Muscle layer of colon (tissue), 2 donors: ENCODE data around the gene IMPDH1.

Experiments used
- H3K27ac ChIP-seq: one replicate; pipeline ENCODE4 v1.7.0; 2013; ENCODE audit warnings: low read depth, mild to moderate bottlenecking, low read length, moderate library complexity
- H3K27me3 ChIP-seq, 2 donors: one replicate each; pipeline ENCODE4 v1.7.0; 2013; ENCODE audit warnings: low read length in 2 of 2, mild to moderate bottlenecking in 2 of 2; ENCODE audit not compliant: insufficient read depth in 2 of 2, control insufficient read depth in 1 of 2
- H3K36me3 ChIP-seq: one replicate; pipeline ENCODE4 v1.7.0; 2013; ENCODE audit warnings: mild to moderate bottlenecking, low read length; ENCODE audit not compliant: insufficient read depth
- H3K4me1 ChIP-seq: one replicate; pipeline ENCODE4 v1.7.0; 2013; ENCODE audit warnings: mild to moderate bottlenecking, low read length; ENCODE audit not compliant: insufficient read depth
- H3K4me3 ChIP-seq, 2 donors: one replicate each; pipeline ENCODE4 v1.7.0; 2013; ENCODE audit warnings: low read length in 2 of 2, low read depth in 1 of 2, mild to moderate bottlenecking in 1 of 2, moderate library complexity in 1 of 2
- H3K9ac ChIP-seq: one replicate; pipeline ENCODE4 v1.7.0; 2013; ENCODE audit warnings: low read length
- H3K9me3 ChIP-seq: one replicate; pipeline ENCODE4 v1.7.0; 2013; ENCODE audit warnings: mild to moderate bottlenecking, low read length
- donor health status: abdominal sarcoma.
- donor health status: Adenocarcinoma of cecum.

The IMPDH1 gene

DNA sequence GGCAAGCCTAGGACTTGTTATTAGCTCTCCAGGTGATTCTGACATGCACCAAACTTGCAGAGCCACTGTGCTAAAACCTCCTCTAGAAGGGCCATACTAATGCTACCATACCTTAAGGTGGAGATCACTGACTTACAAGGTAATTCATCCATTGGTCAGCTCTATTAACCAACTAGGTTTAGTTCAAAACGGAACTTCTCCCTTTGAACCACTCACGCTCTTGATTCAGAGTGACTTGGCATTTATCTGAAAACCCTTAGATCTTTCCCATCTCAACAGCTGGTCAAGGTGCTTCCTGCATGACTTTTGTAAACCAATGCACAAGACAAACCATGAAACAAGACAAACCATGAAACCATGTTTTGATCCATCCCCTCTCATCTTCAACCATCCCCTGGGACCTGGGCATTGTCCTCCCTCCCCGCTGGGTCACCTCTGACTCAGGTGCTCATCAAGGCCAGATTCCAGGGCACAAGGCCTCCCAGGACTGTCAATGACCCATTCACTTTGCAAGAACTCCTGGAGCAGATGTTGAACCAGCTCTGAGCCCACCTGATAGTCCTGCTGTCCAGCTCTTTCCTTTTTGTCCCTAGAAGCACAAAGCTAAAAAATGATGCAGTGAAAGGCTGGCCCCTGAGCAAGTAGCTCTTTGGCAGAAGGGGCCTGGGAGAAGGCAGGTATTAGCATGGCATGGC lies 18.8 kb downstream of the IMPDH1 start:
- H3K4me3 ChIP-seq, result no peak overlapping the region
- H3K4me1 ChIP-seq, result peaks cover 8% of the 10 kb centered on the region
- H3K27me3 ChIP-seq, result no peaks in the 10 kb centered on the region
- H3K9ac ChIP-seq, result no peak overlapping the region
- no peak overlapping the region for H3K27ac ChIP-seq
- no peaks in the 10 kb centered on the region for H3K9me3 ChIP-seq
- peaks cover 16% of the 10 kb centered on the region for H3K36me3 ChIP-seq

DNA sequence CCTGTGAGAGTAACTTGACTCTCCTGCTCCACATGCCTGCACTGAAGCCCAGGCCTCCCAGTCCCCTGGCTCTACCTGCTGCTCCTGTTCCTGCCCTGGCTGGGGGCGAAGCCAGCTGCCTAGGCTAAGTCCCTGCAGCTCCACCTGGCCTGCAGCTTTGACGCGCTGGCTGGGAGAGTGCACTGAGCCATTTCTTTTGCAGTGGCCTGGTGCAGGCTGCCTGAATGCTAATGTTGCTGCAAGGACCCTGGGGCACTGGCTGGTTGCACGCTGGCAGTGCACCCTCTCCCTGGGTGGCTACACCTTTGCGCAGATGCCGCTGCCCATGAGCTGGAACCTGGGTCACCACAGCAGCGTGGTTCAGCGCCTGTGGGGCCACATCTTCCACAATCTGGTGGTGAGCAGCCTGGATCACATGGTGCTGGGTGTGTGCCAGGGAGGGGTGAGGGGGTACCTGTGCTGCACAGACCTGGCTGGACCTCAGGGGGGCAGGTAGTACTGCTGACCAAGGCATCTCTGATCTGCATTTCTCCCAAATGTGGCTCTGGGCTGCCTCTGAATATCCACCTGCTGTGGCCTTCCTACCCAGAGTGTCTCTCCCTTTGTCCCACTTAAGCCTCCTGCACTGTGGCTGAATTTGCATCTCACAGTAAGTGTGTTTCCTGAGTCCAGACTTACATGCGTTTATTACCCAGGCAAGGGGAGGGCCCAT lies 20.0 kb downstream of the IMPDH1 start:
- H3K36me3 ChIP-seq, result peaks cover 7% of the 10 kb centered on the region
- H3K9ac ChIP-seq, result no peak overlapping the region
- no peaks in the 10 kb centered on the region for H3K9me3 ChIP-seq
- no peaks in the 10 kb centered on the region for H3K27me3 ChIP-seq
- H3K27ac ChIP-seq, result no peak overlapping the region
- peaks cover 8% of the 10 kb centered on the region for H3K4me1 ChIP-seq
- no peak overlapping the region for H3K4me3 ChIP-seq

DNA sequence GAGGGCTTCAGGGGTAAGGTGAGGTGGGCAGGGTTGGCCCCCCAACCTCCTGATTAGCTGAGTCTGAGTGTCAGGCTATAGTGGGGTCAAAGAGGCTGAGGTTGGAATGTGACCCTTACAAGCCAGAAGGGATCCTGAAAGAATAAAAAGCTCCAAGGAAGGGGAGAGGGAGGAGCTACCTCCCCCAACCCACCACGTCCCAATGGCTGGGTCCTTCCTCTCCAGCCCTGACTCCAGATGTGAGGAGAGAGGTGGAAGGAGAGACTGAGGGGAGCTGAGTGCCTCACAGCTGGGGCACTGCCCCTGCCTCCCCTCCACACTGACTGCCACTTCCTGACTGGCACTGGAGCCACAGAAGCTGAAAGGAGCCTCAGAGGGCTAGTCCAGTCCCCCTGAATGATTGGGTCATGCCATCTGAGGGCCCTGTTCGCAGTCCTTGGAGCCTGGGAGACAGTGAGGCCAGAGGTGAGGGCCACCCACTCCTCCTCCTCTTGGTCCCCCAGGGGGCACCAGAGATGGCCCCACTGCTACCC lies 20.6 kb downstream of the IMPDH1 start:
- Histone ChIP-seq H3K9ac (no peak overlapping the region), H3K36me3 (peaks cover under 1% of the 10 kb centered on the region), H3K27ac (no peak overlapping the region), H3K9me3 (no peaks in the 10 kb centered on the region), H3K27me3 (no peaks in the 10 kb centered on the region), H3K4me3 (no peak overlapping the region), H3K4me1 (peaks cover 8% of the 10 kb centered on the region)

DNA sequence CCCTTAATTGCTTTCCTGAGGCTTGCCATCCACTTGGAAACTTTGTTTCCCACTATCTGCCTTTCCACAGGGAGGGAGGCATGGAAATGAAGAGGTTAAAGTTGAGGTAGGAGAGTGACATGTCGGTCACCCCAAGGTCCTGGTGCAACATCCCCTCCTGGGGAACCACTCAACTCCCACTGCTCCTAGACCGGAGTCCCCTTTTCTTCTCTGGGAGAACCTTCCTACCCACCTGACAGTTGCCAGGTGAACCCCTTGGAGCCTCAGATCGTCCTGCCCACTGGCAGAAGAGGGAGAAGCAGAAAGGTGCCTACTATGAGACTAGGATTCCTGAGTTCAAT lies 21.7 kb downstream of the IMPDH1 start:
- no peak overlapping the region for H3K9ac ChIP-seq

DNA sequence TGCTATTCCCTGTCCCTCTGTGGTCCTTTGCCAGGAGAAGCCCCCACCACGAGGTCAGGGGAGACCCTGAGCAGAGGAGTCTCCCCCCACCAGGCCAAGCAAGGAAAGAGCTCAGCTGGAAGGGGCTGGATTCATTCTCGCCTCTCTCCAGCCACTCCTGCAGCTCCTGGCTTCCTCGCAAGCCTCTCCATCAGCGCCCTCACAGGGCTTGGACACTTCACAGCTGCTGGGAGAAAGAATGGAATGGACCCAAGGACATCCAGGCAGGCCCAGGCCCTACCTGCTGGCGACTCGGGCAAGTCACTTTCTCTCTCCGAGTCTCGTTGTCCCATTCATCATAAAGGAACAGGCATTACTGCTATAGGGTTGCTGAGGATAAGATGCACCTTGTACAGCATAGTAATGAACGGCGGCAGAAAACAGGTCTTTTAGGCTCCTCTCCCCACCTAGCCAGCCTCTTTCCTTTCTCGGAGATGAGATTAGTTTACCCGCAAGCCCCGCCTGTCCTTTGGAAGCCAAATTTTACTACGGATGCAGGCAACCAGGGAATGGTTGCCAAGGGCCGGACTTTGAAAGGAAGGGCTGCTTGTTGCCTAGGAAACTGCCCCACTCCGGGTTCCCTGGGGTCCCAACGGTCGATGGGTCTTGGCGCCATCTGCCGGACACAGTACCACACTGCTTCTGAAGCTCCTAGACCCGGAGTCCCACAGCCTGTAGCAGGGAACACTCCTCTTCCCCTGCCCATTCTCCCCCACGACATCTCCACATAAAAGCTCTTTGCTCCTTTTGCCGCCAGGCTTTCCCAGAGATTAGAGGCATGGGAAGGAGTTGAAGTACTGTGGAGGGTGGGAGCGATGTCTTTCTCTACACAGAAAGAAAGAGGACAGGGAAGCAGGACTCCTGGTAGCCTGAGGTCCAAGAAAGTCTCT lies 22.3 kb downstream of the IMPDH1 start:
- H3K36me3 ChIP-seq, result no peaks in the 10 kb centered on the region
- no peaks in the 10 kb centered on the region for H3K9me3 ChIP-seq
- no peaks in the 10 kb centered on the region for H3K27me3 ChIP-seq
- H3K4me1 ChIP-seq, result peaks cover 8% of the 10 kb centered on the region
- H3K4me3 ChIP-seq, result no peak overlapping the region
- no peak overlapping the region for H3K27ac ChIP-seq
- H3K9ac ChIP-seq, result no peak overlapping the region

More for the DNA sequence above, 21.7 kb downstream of the IMPDH1 start:
- no peaks in the 10 kb centered on the region for H3K36me3 ChIP-seq
- H3K27ac ChIP-seq, result no peak overlapping the region
- H3K4me3 ChIP-seq, result no peak overlapping the region
- peaks cover 8% of the 10 kb centered on the region for H3K4me1 ChIP-seq
- no peaks in the 10 kb centered on the region for H3K27me3 ChIP-seq
- no peaks in the 10 kb centered on the region for H3K9me3 ChIP-seq

DNA sequence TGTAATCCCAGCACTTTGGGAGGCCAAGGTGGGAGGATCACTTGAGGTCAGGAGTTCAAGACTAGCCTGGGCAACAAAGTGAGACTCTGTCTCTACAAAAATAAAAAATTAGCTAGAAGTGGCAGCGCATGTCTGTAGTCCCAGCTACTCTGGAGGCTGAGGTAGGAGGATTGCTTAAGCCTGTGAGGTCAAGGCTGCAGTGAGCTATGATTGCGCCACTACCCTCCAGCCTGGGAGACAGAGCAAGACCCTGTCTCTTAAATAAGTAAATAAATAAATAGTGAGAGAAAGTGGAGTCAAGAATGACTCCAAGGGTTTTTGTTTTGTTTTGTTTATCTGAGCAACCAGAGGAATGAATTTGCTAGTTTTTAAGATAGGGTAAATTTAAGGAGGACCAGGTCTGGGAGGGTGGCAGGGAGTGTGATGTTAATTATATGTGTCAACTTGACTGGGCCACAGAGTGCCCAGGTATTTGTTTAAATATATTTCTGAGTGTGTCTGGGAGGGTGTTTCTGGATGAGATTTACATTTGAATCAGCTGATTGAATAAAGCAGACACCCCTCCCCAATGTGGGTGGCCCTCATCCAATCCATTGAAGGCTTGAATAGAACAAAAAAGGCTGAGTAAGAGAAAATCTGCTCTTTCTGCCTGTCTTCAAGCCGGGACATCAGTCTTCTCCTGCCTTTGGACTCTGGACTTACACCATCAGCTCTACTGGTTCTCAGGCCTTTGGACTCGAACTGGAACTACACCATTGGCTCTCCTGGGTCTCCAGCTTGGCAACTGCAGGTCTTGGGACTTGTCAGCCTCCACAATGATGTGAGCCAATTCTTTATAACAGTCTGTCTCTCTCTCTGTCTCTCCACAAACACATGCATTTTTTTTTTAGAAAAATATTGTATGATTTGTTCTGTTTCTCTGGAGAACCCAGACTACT lies 23.5 kb downstream of the IMPDH1 start:
- H3K9me3 ChIP-seq, result no peaks in the 10 kb centered on the region
- H3K4me3 ChIP-seq, result no peak overlapping the region
- peaks cover 8% of the 10 kb centered on the region for H3K4me1 ChIP-seq
- H3K9ac ChIP-seq, result no peak overlapping the region
- no peaks in the 10 kb centered on the region for H3K36me3 ChIP-seq
- no peak overlapping the region for H3K27ac ChIP-seq
- no peaks in the 10 kb centered on the region for H3K27me3 ChIP-seq

DNA sequence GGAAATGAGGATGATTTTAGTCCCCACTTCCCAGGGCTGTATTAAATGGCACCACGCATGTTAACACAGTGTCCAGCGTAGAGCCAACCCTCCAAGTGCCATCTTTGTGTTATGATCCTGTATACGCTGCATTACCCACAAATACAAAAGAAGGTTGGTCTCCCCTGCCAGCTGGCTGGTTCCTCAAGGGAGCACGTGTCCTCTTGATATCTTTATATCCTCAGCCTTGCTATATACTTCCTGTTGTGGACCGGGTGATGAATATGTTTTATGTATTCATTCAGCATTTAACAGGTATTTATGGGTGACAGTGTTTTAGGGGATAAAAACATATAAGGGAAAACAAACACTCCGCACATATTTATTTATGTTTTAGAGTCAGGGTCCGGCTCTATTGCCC lies 25.1 kb downstream of the IMPDH1 start:
- Histone ChIP-seq H3K27me3 (no peaks in the 10 kb centered on the region), H3K9ac (no peak overlapping the region), H3K4me1 (peaks cover 8% of the 10 kb centered on the region), H3K9me3 (no peaks in the 10 kb centered on the region), H3K36me3 (no peaks in the 10 kb centered on the region), H3K4me3 (no peak overlapping the region), H3K27ac (no peak overlapping the region)

DNA sequence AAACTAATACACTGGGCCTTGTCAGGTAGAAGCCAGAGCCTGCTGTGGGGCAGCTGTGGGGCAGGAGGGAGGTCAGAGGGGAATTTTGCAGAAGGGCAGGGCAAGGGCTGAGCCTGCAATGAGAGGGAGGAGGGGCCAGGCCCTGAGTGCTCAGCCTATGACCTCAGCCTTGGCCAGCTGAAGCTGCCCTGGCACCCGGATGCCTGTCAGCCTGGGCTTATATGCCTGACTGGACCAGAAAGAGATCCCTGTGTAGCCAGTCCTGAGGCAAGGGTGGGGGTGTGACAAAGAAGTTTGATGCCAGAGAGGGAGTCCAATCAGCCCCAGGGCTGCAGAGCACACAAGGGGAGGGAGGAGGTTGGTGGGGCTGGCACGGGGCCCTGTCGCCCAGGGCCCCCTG lies 26.0 kb downstream of the IMPDH1 start:
- H3K27me3 ChIP-seq, result no peaks in the 10 kb centered on the region
- peaks cover 8% of the 10 kb centered on the region for H3K4me1 ChIP-seq
- no peak overlapping the region for H3K27ac ChIP-seq
- no peaks in the 10 kb centered on the region for H3K36me3 ChIP-seq
- H3K9me3 ChIP-seq, result no peaks in the 10 kb centered on the region
- H3K9ac ChIP-seq, result no peak overlapping the region
- no peak overlapping the region for H3K4me3 ChIP-seq

DNA sequence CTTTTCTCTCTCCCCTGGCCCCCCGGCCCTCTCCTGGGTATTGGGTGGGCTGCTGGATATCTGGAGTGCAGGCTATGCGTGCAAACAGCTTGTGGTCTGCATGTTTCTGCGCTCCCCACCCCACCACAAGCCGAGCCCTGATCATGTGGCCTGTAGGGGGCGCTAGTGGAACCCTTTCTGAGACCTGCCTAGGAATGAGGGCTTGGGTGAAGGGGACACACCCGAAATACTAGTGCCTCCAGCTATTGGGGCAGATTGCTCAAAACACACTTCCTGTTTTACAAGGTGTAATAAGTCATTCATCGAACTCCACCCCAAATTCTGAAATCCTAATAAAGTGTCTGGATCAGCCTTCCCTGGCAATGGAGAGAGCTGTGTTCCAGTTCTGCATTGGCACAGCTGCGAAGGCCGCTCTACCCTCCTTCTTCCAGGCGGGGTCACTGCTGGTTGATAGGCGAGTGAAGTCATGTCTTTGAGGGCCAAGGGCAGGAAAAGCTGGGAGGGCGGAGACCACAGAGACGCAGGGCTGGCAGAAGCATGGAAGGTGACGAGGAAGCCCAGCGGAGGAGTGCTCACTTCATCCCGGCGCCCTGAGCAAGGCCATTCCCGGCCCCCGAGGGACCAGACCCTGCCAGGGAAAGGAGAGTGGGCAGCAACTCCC lies 28.5 kb downstream of the IMPDH1 start:
- Histone ChIP-seq H3K27me3 (no peaks in the 10 kb centered on the region), H3K36me3 (no peaks in the 10 kb centered on the region), H3K9ac (no peak overlapping the region), H3K9me3 (no peaks in the 10 kb centered on the region), H3K4me1 (no peaks in the 10 kb centered on the region), H3K4me3 (no peak overlapping the region), H3K27ac (no peak overlapping the region)

DNA sequence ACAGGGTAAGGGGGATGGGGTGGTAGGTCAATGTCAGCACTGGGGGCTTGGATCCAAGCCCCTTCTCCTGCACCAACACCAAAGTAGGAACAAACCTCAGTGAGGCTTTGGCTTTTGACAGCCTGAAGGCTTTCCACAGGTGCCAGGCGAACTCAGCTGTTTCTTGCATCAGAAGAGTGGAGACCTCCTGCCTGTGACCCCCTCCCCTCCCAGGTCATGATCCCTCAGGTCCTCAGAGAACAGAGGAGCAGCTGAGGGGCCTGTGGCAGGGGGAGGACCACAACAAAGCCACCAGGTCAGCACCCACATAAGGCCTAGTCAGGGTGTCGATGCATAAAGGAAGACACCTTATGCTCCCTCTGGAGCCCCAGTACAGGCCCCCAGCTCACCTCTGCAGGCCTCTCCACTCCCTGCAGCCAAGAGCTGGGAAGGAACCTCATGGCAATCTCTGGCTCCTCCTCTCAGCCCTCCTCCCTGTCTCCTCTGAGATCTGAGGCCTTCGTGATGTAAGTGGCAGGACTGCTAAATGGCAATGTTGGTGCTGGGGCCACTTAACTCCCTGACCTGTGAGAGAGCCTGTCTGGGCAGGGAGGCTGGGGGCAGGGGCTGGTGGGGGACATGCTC lies 29.2 kb downstream of the IMPDH1 start:
- Histone ChIP-seq H3K27me3 (no peaks in the 10 kb centered on the region), H3K4me3 (no peak overlapping the region), H3K9me3 (no peaks in the 10 kb centered on the region), H3K36me3 (no peaks in the 10 kb centered on the region), H3K9ac (no peak overlapping the region), H3K4me1 (no peaks in the 10 kb centered on the region), H3K27ac (no peak overlapping the region)
